Breast epithelium (tissue), 4 donors: ENCODE data around the gene SCP2D1. TPM values are rescaled to one million over a fixed set of nuclear protein-coding genes. Genes with fewer than 3 reads are reported as not detected.

Experiments
- DNase-seq, 2 donors: peaks; one replicate each; pipeline ENCODE4 v3.0.0-alpha.2; 2019; ENCODE audit warnings: low spot score in 2 of 2
- H3K27ac ChIP-seq, 2 donors: fragments of 200-600 bp; sonication (generic) in 1 of 2; one replicate each; pipeline ENCODE4 v1.5.1; 2016 to 2019; ENCODE audit warnings: mild to moderate bottlenecking in 1 of 2
- H3K27me3 ChIP-seq, 2 donors: fragments of 200-600 bp; sonication (generic) in 1 of 2; one replicate each; pipeline versions ENCODE4 v1.5.1 to v1.6.0; 2017 to 2019; ENCODE audit warnings: control low read depth in 1 of 2, mild to moderate bottlenecking in 1 of 2
- H3K36me3 ChIP-seq: fragments of 200-600 bp; one replicate; pipeline ENCODE4 v1.5.1; 2019
- H3K4me1 ChIP-seq, 2 donors: fragments of 200-600 bp; sonication (generic); one replicate each; pipeline ENCODE4 v1.5.1; 2016 to 2019; ENCODE audit warnings: control low read depth in 1 of 2
- H3K4me3 ChIP-seq, 3 donors: fragments of 200-600 bp; sonication (generic); 1 replicate in 2 of 3; 2 replicates in 1 of 3; pipeline ENCODE4 v1.5.1; 2016 to 2019; ENCODE audit warnings: mild to moderate bottlenecking in 3 of 3, moderate library complexity in 2 of 3
- H3K9me3 ChIP-seq, 2 donors: fragments of 200-600 bp; sonication (generic) in 1 of 2; one replicate each; pipeline ENCODE4 v1.5.1; 2016 to 2019; ENCODE audit warnings: control low read depth in 1 of 2
- CTCF ChIP-seq, 3 donors: fragments of 450-650 bp; IDR thresholded peaks; one replicate each; pipeline ENCODE4 v1.5.1; 2016 to 2017; ENCODE audit warnings: antibody characterized with exemption in 3 of 3, mild to moderate bottlenecking in 3 of 3, moderate library complexity in 3 of 3
- POLR2A ChIP-seq: fragments of 450-650 bp; IDR thresholded peaks from one replicate; pipeline ENCODE4 v1.6.1; 2016; ENCODE audit warnings: antibody characterized with exemption, mild to moderate bottlenecking, moderate library complexity
- POLR2AphosphoS5 ChIP-seq, 3 donors: sonication (generic); formaldehyde crosslinking; IDR thresholded peaks; one replicate each; pipeline ENCODE4 v1.6.1; 2017; ENCODE audit warnings: antibody characterized with exemption in 3 of 3
- intact Hi-C: fragments of 100-400 bp; cut with DNase I; formaldehyde crosslinking; loops from one replicate; pipeline ENCODE4 v1.15.1; 2023; ENCODE audit warnings: low total_unique reads
- total RNA-seq, 3 donors: library from RNA; depleted of rRNA; stranded (reverse); fragments of >200 nt; gene quantifications; one replicate each; pipeline ENCODE4 v1.1.0, GENCODE V29; 2016

Gene SCP2D1
- total RNA-seq, 3 donors from 2014 or later = not detected

DNA sequence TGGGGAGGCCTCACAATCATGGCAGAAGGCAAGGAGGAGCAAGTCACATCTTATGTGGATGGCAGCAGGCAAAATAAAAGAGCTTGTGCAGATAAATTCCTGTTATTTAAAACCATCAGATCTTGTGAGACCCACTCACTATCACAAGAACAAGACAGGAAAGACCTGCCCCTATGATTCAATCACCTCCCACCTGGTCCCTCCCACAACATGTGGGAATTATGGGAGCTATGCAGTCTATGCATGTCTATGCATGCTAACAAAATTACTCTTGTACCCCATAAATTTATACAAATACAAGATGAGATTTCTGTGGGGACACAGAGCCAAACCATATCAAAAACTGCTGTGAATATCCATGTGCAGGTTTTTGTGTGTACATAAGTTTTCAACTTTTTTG lies 25.6 kb upstream of the SCP2D1 start:
- DNase-seq = no peak
- Histone ChIP-seq H3K27ac (no peak overlapping the region), H3K9me3 (no peaks in the 10 kb centered on the region), H3K36me3 (no peaks in the 10 kb centered on the region), H3K4me3 (no peak overlapping the region), H3K27me3 (peaks cover 0 to 7% of the 10 kb centered on the region in 2 donors), H3K4me1 (no peaks in the 10 kb centered on the region)
- intact Hi-C loops = no loop called here
- no peak for TF ChIP-seq CTCF (IDR thresholded peaks at IDR 0.05)
- TF ChIP-seq POLR2A = no peak

- Histone ChIP-seq H3K4me1 (peaks cover 0 to 4% of the 10 kb centered on the region in 2 donors), H3K9me3 (no peaks in the 10 kb centered on the region), H3K27me3 (peaks cover 0 to 7% of the 10 kb centered on the region in 2 donors), H3K36me3 (no peaks in the 10 kb centered on the region), H3K4me3 (no peak overlapping the region), H3K27ac (no peak overlapping the region)
- intact Hi-C loops = no loop called here
- DNase-seq = no peak
- no peak for TF ChIP-seq CTCF (IDR thresholded peaks at IDR 0.05)
- no peak for TF ChIP-seq POLR2AphosphoS5 (IDR thresholded peaks at IDR 0.05)
- TF ChIP-seq POLR2A = no peak
Observed at GRCh38 chr20:18790787-18791186, 22.8 kb upstream of the SCP2D1 start.

- Histone ChIP-seq H3K27me3 (peaks cover 0 to 7% of the 10 kb centered on the region in 2 donors), H3K4me1 (peaks cover 0 to 4% of the 10 kb centered on the region in 2 donors), H3K27ac (peak overlapping the region; percentile 96 to 97), H3K36me3 (no peaks in the 10 kb centered on the region), H3K9me3 (peaks cover 6 to 9% of the 10 kb centered on the region in 2 donors), H3K4me3 (peak overlapping the region; percentile 76 to 89 (median 82))
- intact Hi-C loops = no loop called here
- peak; percentile 84 to 88 for DNase-seq
- TF ChIP-seq POLR2A (peak; percentile 84), POLR2AphosphoS5 (IDR thresholded peaks at IDR 0.05) (peak; percentile 89 to 99 (median 89)), CTCF (IDR thresholded peaks at IDR 0.05) (no peak)
Observed at GRCh38 chr20:18793625-18794427, 19.8 kb upstream of the SCP2D1 start.

DNA sequence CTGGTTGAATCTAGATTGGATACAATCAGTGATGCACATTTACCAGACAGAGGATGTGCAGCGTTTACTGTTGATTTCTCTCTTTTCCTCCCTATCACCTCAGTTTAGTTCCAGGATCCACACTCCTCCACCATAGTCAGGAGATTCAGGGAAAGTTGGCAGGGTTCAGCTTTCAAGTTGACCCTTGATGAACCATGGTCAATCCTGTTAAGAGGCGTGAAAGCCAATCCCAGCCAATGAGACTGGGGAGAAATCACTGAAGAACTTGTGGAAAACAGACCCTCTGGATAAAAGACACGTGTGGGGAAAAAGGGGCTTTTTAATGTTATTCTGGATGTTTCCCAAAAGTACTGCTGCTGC lies 19.2 kb upstream of the SCP2D1 start:
- Histone ChIP-seq H3K4me3 (peak overlapping the region; percentile 76 to 89 (median 82)), H3K36me3 (no peaks in the 10 kb centered on the region), H3K27me3 (peaks cover 0 to 7% of the 10 kb centered on the region in 2 donors), H3K9me3 (peaks cover 6 to 9% of the 10 kb centered on the region in 2 donors), H3K4me1 (peaks cover 0 to 4% of the 10 kb centered on the region in 2 donors), H3K27ac (peak overlapping the region; percentile 96 to 97)
- intact Hi-C loops = no loop called here
- TF ChIP-seq POLR2A (no peak), CTCF (IDR thresholded peaks at IDR 0.05) (no peak), POLR2AphosphoS5 (IDR thresholded peaks at IDR 0.05) (no peak)
- no peak for DNase-seq

DNA sequence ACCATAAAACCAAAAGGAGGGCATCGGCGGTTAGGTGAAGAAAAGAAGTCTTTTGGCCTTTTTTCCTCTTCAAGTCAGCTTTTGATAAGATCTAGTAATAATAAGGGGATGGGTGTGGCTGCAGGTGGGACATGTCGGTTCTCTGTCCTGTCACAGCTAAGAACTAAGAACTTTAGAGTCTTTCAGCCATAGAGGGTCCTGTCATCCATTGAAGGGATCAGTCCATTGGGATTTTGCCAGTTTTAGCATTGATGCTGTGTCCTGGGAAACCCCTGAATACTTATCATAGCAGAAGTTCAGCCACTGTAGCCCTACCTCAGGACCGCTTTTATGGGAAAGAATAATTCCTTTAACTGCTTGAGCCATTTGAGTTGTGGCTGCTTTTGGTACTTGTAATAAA lies 18.2 kb upstream of the SCP2D1 start:
- intact Hi-C loops = loop anchor here (5.0 kb wide), 1 partner anchor 168 kb away; no protein-coding TSS in a partner anchor
- no peak overlapping the region for H3K4me3 ChIP-seq
- H3K27ac ChIP-seq = no peak overlapping the region
- TF ChIP-seq POLR2AphosphoS5 (IDR thresholded peaks at IDR 0.05) (no peak), CTCF (IDR thresholded peaks at IDR 0.05) (no peak), POLR2A (no peak)
- H3K4me1 ChIP-seq = peaks cover 0 to 4% of the 10 kb centered on the region in 2 donors
- no peak for DNase-seq
- no peaks in the 10 kb centered on the region for H3K36me3 ChIP-seq
- peaks cover 6 to 9% of the 10 kb centered on the region in 2 donors for H3K9me3 ChIP-seq
- H3K27me3 ChIP-seq = no peaks in the 10 kb centered on the region
